HG03196 (cell line): ENCODE measurements around the gene FECH.

Experiments used
- ATAC-seq: cut with Tn5 transposase; IDR thresholded peaks from one replicate; pipeline ENCODE4 v1.9.1; 2021; ENCODE audit not compliant: unreplicated experiment

FECH gene

GRCh38 chr18:57581301-57581934, 5.1 kb downstream of the FECH start:
- ATAC-seq, result peak; percentile 90

GRCh38 chr18:57579934-57580333, 6.6 kb downstream of the FECH start:
- no peak for ATAC-seq

- no peak for ATAC-seq
These were observed 10.2 kb downstream of the FECH start for GRCh38 chr18:57576316-57576715.

GRCh38 chr18:57575542-57575941, 11.0 kb downstream of the FECH start:
- no peak for ATAC-seq

- ATAC-seq, result no peak
These were observed 11.6 kb downstream of the FECH start for GRCh38 chr18:57574866-57575265.

- ATAC-seq, result no peak
These were observed 16.3 kb downstream of the FECH start for GRCh38 chr18:57570162-57570561.

- no peak for ATAC-seq
These were observed 17.4 kb downstream of the FECH start for GRCh38 chr18:57569133-57569532.

- no peak for ATAC-seq
These were observed 24.6 kb downstream of the FECH start for GRCh38 chr18:57561728-57562423.

GRCh38 chr18:57561261-57561660, 25.2 kb downstream of the FECH start:
- no peak for ATAC-seq

- no peak for ATAC-seq
These were observed 27.2 kb downstream of the FECH start for GRCh38 chr18:57559314-57559713.

GRCh38 chr18:57555134-57555533, 31.4 kb downstream of the FECH start:
- ATAC-seq, result no peak

GRCh38 chr18:57550510-57550909, 36.0 kb downstream of the FECH start:
- ATAC-seq, result no peak

GRCh38 chr18:57547260-57547659, 39.2 kb downstream of the FECH start:
- no peak for ATAC-seq

GRCh38 chr18:57544936-57545660, 41.4 kb downstream of the FECH start:
- peak; percentile 66 for ATAC-seq

GRCh38 chr18:57543560-57543959, 42.9 kb downstream of the FECH start:
- no peak for ATAC-seq

- ATAC-seq, result no peak
These were observed 43.6 kb downstream of the FECH start for GRCh38 chr18:57542812-57543427.

- ATAC-seq, result no peak
These were observed 44.4 kb downstream of the FECH start for GRCh38 chr18:57542126-57542525.

GRCh38 chr18:57539702-57540101, 46.8 kb downstream of the FECH start:
- ATAC-seq, result no peak

GRCh38 chr18:57538614-57539013, 47.9 kb downstream of the FECH start:
- no peak for ATAC-seq

- no peak for ATAC-seq
These were observed 52.0 kb downstream of the FECH start for GRCh38 chr18:57534511-57534909.

GRCh38 chr18:57533868-57534510, 52.5 kb downstream of the FECH start:
- no peak for ATAC-seq
